GM18909 (cell line): ENCODE measurements around the gene SELENOV.

Experiments used
- ATAC-seq: cut with Tn5 transposase; IDR thresholded peaks from one replicate; pipeline ENCODE4 v1.9.1; 2021; ENCODE audit warnings: mild to moderate bottlenecking; ENCODE audit not compliant: unreplicated experiment, poor library complexity

The SELENOV gene

GRCh38 chr19:39492225-39492624 is 22.7 kb upstream of the SELENOV start:
- ATAC-seq = no peak

DNA sequence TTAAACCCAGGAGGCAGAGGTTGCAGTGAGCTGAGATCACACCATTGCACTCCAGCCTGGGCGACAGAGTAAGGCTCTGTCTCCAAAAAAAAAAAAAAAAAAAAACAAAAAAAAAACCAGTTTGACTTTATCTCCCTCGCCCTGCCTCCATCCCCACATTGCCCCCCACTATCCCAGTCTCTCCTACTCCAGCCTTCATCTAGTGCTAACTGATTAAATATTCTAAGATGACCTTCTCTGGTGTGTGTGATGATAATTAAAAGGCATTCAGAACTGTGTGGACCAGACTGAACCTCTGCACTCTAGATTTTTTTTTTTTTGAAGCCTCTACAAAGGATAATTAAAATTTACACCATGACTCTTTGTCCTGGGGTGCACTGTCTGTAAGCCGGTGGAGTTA is 22.2 kb upstream of the SELENOV start:
- ATAC-seq = no peak

DNA sequence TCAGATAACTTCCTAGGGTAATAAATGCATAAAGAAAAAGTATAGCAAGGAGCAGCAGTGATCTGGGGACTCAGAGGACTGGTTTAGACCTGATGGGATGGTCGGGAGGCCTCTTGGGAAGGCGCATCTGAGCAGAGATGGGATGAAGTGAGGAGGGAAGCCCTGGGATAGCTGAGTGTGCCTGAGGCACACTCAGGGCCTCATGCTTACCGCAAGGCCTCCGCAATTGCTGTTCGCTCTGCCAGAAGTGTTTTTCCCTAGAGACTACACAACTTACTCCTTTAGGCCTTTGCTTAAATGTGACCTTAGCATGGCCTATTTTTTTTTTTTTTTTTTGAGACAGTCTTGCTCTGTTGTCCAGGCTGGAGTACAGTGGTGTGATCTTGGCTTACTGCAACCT is 20.3 kb upstream of the SELENOV start:
- ATAC-seq = no peak

DNA sequence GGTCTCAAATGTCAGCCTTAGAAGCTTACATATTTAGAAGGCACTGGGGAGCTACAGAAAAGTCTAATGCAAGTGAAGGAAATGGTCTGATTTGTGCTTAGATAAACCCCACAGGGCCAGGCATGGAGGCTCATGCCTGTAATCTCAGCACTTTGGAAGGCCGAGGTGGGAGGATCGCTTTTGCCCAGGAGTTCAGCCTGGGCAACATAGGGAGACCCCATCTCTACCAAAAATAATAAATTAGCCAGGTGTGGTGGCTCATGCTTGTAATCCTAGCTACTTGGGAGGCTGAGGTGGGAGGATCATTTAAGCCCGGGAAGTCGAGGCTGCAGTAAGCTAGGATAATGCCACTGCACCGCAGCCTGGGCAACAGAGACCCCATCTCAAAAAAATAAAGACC is 18.9 kb upstream of the SELENOV start:
- ATAC-seq = no peak

- no peak for ATAC-seq
Observed at GRCh38 chr19:39497701-39497995, 17.3 kb upstream of the SELENOV start.

DNA sequence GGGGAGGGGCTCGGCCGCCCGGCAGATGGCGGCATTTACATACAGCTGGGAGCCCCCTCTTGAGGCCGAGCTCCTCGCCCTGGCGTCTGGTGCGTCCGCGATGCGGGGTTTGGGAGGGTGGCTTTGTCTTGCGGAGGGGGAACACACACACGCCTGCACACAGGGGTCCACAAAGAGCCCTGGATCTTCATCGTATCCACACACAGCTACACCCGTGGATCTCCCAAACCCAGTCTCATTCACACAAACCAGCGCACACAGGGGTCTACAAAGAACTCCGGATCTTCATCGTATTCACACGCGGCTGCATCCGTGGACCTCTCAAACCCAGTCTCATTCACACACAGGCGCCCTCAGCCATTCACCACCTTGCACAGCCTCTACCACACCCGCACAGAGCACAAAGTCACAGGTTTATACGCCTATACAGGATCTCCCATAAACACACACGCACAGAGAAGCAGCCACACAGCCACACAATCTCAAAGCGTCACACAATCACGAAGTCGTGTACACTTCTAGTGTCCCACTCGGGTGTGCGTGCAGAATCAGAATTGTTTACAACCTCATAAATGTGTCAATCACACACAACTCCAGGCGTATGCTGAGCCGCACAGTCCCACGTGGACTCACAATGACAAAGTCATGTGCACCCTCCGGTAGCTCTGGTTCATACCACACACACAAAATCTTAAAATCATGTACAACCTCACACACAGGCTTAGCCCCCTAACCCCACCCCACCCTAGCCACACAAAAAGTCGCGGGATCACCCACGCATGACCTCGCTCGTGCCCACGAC is 16.7 kb upstream of the SELENOV start:
- no peak for ATAC-seq

DNA sequence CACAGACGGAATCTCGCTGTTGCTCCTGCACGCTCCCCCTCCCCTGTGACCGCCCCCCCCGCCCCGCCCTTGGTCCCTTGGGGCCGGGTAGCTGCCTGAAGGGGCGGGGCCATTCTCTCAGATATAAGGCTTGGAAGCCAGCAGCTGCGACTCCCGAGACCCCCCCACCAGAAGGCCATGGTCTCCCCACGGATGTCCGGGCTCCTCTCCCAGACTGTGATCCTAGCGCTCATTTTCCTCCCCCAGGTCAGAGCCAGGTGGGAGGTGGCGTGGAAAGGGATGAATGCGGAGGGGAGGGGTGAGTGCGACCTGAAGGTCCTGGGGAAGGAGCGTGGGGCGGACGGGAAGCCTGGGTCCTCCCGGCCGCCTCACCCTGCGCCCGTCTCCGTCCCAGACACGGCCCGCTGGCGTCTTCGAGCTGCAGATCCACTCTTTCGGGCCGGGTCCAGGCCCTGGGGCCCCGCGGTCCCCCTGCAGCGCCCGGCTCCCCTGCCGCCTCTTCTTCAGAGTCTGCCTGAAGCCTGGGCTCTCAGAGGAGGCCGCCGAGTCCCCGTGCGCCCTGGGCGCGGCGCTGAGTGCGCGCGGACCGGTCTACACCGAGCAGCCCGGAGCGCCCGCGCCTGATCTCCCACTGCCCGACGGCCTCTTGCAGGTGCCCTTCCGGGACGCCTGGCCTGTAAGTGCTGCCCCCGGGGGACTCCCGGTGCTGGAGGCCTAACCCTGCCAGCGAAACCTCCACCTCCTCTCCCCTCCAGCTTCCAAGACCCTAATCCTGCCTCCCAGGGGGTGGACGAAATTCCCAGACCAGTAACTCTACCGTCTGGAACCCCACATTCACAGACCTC is 15.9 kb upstream of the SELENOV start, which contains the start of gene DLL3:
TSS of gene DLL3 (plus strand) at position 150 of the 845 bp plus-strand sequence. CDS start at position 178, 28 bp downstream.
- ATAC-seq = no peak

- no peak for ATAC-seq
Observed at GRCh38 chr19:39499932-39500331, 15.0 kb upstream of the SELENOV start.

GRCh38 chr19:39500543-39500942 is 14.4 kb upstream of the SELENOV start:
- ATAC-seq = no peak

- ATAC-seq = no peak
Observed at GRCh38 chr19:39501340-39501739, 13.6 kb upstream of the SELENOV start.

- no peak for ATAC-seq
Observed at GRCh38 chr19:39502640-39503417, 12.1 kb upstream of the SELENOV start.

DNA sequence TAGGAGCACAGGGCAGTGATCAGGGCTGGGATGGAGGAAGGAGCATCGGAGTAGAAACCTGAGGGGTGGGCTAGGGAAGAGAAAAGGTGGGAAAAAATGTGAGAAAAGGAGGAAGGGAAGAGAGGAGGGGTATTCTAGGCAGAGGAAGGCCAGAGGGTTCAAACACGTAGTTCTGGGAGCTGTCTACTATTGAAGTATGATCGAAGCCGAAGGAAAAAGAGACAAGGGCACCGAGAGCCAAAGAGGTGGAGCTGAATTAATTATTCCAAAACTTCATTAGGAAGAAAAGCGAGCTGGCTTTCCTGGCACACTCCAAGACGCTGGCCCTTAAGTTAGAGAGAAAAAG is 8.4 kb upstream of the SELENOV start:
- no peak for ATAC-seq

DNA sequence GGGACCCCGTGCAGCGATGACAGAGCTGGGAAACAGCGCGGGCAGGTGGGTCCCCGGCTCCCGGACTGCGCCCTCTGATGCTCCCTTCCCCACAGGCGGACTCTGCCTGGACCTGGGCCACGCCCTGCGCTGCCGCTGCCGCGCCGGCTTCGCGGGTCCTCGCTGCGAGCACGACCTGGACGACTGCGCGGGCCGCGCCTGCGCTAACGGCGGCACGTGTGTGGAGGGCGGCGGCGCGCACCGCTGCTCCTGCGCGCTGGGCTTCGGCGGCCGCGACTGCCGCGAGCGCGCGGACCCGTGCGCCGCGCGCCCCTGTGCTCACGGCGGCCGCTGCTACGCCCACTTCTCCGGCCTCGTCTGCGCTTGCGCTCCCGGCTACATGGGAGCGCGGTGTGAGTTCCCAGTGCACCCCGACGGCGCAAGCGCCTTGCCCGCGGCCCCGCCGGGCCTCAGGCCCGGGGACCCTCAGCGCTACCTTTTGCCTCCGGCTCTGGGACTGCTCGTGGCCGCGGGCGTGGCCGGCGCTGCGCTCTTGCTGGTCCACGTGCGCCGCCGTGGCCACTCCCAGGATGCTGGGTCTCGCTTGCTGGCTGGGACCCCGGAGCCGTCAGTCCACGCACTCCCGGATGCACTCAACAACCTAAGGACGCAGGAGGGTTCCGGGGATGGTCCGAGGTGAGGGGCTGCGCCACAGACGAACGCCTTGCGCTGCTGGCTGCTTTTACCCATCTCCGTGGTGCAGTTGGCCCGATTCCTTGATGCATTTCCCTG is 7.8 kb upstream of the SELENOV start:
- no peak for ATAC-seq

DNA sequence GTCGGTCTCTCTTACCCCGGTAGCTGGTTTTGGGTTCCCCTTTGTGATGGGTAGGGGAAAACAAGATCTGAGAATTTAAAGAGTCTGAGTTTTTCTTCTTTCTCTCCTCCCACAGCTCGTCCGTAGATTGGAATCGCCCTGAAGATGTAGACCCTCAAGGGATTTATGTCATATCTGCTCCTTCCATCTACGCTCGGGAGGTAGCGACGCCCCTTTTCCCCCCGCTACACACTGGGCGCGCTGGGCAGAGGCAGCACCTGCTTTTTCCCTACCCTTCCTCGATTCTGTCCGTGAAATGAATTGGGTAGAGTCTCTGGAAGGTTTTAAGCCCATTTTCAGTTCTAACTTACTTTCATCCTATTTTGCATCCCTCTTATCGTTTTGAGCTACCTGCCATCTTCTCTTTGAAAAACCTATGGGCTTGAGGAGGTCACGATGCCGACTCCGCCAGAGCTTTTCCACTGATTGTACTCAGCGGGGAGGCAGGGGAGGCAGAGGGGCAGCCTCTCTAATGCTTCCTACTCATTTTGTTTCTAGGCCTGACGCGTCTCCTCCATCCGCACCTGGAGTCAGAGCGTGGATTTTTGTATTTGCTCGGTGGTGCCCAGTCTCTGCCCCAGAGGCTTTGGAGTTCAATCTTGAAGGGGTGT is 7.1 kb upstream of the SELENOV start:
- ATAC-seq = no peak

DNA sequence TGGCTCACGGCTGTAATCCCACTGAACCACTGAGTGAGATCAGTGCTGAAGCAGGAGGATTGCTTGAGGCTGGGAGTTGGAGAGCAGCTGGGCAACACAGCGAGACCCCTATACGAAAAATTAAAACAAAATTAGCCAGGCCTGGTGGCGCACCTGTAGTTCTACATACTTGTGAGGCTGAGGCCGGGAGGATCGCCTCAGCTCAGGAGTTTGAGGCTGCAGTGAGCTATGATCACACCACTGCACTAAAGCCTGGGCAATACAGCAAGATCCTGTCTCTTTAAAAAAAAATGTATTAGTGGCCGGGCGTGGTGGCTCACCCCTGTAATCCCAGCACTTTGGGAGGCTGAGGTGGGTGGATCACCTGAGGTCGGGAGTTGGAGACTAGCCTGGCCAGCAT is 6.3 kb upstream of the SELENOV start:
- no peak for ATAC-seq

- ATAC-seq = no peak
Observed at GRCh38 chr19:39509233-39509632, 5.7 kb upstream of the SELENOV start.

DNA sequence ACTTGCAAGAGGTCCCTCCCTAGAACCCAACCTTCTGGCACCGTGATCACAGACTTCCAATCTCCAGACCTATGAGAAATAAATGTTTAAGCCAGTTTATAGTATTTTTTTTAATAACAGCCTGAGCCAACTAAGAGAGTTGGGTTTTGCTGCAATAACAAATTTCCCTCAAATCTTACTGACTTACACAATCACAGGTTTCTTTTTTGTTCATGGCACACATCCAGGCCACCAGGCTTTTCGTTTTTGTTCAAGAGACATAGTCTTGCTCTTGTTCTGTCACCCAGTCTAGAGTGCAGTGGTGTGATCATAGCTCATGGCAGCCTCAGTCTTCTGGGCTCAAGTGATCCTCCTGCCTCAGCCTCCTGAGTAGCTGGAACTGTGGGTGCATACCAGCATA is 2.0 kb upstream of the SELENOV start:
- no peak for ATAC-seq

GRCh38 chr19:39515551-39516191 is 732 bp downstream of the SELENOV start:
- ATAC-seq = no peak

- no peak for ATAC-seq
Observed at GRCh38 chr19:39516270-39516669, 1.3 kb downstream of the SELENOV start.
